ENCODE results near the gene RANBP3L. TPM values are rescaled to one million over a fixed set of nuclear protein-coding genes. Genes with fewer than 3 reads are reported as not detected.
"Not testable (repeated sequence)": the region's sequence is repeated elsewhere in the genome, so short reads cannot be mapped to it uniquely, and the experiment has no call there.

The RANBP3L gene, protein sequence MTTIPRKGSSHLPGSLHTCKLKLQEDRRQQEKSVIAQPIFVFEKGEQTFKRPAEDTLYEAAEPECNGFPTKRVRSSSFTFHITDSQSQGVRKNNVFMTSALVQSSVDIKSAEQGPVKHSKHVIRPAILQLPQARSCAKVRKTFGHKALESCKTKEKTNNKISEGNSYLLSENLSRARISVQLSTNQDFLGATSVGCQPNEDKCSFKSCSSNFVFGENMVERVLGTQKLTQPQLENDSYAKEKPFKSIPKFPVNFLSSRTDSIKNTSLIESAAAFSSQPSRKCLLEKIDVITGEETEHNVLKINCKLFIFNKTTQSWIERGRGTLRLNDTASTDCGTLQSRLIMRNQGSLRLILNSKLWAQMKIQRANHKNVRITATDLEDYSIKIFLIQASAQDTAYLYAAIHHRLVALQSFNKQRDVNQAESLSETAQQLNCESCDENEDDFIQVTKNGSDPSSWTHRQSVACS
- total RNA-seq (1 to 10 TPM in 3 of 7 donors, under 1 TPM in 4; 0.17 to 3.1 (median 0.94) TPM), polyA plus RNA-seq (1 to 10 TPM in 1 of 2 donors, under 1 TPM in 1; 0.58 to 1.5 TPM)
- long read RNA-seq, donor 1 = 0 reads
- long read RNA-seq, donor 2 = 0 reads
- long read RNA-seq, donor 3 = 0 reads

DNA sequence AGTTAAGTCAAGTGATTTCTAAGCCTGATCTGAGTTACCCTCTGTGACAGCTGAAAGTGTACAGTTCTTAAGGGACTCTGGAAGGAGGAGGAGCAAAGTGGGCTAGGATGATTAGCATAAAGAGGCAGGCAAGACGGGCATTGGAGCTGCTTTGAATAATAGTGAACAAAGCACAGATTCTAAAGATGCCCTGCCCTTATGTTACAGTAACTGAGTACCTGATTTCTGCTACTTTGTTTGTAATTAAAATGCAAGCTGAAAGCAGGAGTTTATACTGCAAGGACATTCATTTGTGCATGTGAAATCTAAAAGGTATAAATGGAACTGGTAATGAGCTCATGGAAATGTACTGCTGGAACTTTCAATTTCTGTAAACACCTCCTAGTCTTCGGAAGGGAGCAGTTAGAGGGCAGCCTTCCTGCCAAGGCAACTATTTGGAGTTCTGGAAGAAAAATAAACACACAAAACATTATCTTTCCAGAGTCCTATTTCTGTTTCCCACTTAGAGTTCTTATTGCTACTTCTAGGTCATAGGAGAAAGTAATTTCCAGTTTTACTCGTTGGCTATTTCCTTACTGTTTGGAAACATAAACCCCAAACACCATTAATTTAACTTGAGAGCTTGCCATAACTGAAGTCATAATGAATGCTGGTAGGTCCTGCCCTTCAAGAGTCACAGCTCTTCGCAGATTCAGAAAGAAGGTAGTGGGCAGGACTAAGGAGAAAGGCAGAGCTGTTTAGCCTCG is at the start of gene RANBP3L:
Gene RANBP3L, minus strand, starts transcription at position 45 of the 746 bp plus-strand sequence. CDS start 486 bp downstream, outside the sequence.
- H3K9me3 ChIP-seq = no peaks in the 10 kb centered on the region
- intact Hi-C loops (cut with DNase I) = loop anchor here in 2 of 4 donors (10.0 kb wide), 1 partner anchor 57 kb away; the partner anchor contains the start of gene NADK2 (in 2 of the 2)
- H3K27ac ChIP-seq = peak within 1 kb of the TSS; percentile 9 to 66
- peak in 2 of 5 donors; percentile 32 for DNase-seq
- H3K4me1 ChIP-seq (ENCODE audit: insufficient read depth) = peaks cover 4% of the 10 kb centered on the region
- H3K4me3 ChIP-seq = peak within 1 kb of the TSS; percentile 28
- 1 to 6% (median 2%) methylated on average over 5 of the region's 5 CpGs for WGBS, 3 donors
- no peak for TF ChIP-seq POLR2A (IDR thresholded peaks at IDR 0.05)
- no peak for TF ChIP-seq EP300 (IDR thresholded peaks at IDR 0.05)
- TF ChIP-seq, protein P1, sequence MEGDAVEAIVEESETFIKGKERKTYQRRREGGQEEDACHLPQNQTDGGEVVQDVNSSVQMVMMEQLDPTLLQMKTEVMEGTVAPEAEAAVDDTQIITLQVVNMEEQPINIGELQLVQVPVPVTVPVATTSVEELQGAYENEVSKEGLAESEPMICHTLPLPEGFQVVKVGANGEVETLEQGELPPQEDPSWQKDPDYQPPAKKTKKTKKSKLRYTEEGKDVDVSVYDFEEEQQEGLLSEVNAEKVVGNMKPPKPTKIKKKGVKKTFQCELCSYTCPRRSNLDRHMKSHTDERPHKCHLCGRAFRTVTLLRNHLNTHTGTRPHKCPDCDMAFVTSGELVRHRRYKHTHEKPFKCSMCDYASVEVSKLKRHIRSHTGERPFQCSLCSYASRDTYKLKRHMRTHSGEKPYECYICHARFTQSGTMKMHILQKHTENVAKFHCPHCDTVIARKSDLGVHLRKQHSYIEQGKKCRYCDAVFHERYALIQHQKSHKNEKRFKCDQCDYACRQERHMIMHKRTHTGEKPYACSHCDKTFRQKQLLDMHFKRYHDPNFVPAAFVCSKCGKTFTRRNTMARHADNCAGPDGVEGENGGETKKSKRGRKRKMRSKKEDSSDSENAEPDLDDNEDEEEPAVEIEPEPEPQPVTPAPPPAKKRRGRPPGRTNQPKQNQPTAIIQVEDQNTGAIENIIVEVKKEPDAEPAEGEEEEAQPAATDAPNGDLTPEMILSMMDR (IDR thresholded peaks at IDR 0.05) = no peak
- no peaks in the 10 kb centered on the region for H3K36me3 ChIP-seq
- H3K27me3 ChIP-seq = no peaks in the 10 kb centered on the region

DNA sequence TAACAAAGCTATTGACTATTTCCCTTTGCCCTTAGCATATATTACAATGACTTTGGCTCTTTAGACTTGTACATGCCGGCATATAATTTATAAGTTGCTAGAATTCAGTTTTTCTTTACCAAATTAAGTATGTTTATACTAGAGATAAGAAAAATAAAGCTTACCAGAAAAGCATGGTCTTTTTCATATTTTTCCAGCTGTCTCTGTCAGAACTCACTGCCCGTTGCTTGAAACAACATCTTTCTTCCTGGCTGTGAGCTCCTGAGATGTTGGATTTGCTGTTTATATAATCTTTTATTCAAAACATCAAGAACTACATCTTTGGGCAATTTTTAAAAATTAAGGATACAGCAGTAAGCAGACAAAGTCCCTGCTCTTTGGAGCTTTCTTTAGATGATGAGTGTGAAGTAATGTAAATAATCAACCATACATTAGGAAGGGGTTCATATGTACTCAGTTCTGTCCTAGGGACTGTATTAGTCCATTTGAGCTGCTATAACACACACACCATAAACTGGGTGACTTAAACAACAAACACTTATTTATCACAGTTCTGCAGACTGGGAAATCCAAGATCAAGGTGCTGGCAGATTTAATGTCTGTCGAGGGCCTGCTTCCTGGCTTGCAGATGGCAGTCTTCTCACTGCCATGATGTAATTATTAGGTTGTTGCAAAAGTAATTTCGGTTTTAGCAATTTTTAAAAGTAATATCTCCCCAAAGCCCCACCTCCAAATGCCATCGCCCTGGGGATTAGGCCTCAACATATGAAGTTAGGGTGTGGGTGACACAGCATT is 45.4 kb upstream of the RANBP3L start:
- DNase-seq = no peak
- no peaks in the 10 kb centered on the region for H3K4me1 ChIP-seq (ENCODE audit: insufficient read depth)
- no peaks in the 10 kb centered on the region for H3K27me3 ChIP-seq
- TF ChIP-seq, protein P1 (IDR thresholded peaks at IDR 0.05) = no peak
- TF ChIP-seq EP300 (IDR thresholded peaks at IDR 0.05) = no peak
- H3K9me3 ChIP-seq = no peaks in the 10 kb centered on the region
- no peaks in the 10 kb centered on the region for H3K36me3 ChIP-seq
- no peak overlapping the region for H3K4me3 ChIP-seq
- WGBS, 3 donors = 62 to 68% (median 62%) methylated on average over 5 of the region's 5 CpGs
- no peak overlapping the region for H3K27ac ChIP-seq
- intact Hi-C loops (cut with DNase I) = no loop called here

DNA sequence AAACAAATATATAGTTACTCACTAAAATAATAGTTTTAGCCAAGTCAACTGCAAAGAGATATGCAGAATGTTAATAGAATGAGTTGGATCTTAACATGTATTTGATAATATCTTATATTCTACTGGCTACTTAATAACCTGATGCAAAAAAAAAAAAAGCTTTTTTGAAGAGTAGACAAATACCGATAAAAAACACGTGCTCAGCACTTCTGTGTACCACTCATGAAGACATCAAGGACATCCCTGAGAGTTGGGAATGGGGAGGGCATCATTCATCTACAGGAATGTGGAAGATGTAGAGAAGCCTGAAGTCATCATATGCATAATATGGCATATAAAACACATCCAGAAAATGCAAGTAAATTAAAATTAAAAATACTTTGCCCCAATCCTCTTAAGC is 43.2 kb upstream of the RANBP3L start:
- Histone ChIP-seq H3K9me3 (no peaks in the 10 kb centered on the region), H3K36me3 (no peaks in the 10 kb centered on the region), H3K4me1 (ENCODE audit: insufficient read depth) (no peaks in the 10 kb centered on the region), H3K27ac (no peak overlapping the region), H3K4me3 (no peak overlapping the region), H3K27me3 (no peaks in the 10 kb centered on the region)
- no peak for DNase-seq
- intact Hi-C loops (cut with DNase I) = no loop called here
- TF ChIP-seq POLR2A (IDR thresholded peaks at IDR 0.05) (no peak), EP300 (IDR thresholded peaks at IDR 0.05) (no peak)
- TF ChIP-seq, protein P1 (IDR thresholded peaks at IDR 0.05) = no peak
- 51 to 73% (median 60%) methylated on average over 2 of the region's 2 CpGs for WGBS, 3 donors

DNA sequence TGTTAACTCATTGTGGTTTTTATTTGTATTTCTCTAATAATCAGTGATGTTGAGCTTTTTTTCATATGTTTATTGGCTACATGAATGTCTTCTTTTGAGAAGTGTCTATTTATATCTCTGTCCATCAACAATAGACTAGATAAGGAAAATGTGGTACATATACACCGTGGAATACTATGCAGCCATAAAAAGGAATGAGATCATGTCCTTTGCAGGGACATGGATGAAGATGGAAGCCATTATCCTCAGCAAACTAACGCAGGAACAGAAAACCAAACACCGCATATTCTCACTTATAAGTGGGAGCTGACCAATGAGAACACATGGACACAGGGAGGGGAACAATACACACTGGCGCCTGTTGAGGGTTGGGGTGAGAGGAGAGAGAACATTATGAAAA is 40.0 kb upstream of the RANBP3L start:
- DNase-seq, H3K27ac ChIP-seq: not testable (repeated sequence)

More for the DNA sequence above, 40.0 kb upstream of the RANBP3L start:
- H3K4me1 ChIP-seq (ENCODE audit: insufficient read depth); H3K4me3 ChIP-seq; H3K36me3 ChIP-seq; H3K27me3 ChIP-seq; H3K9me3 ChIP-seq; intact Hi-C loops (cut with DNase I): not testable (repeated sequence)
- WGBS, 3 donors = 80 to 94% (median 82%) methylated on average over 4 of the region's 4 CpGs
